Neural progenitor cell (in vitro differentiated cells): ENCODE measurements around the gene ITGA2.

Source experiments
- CTCF ChIP-seq: fragments of 200-600 bp; sonication (generic); IDR thresholded peaks from 2 replicates; pipeline ENCODE4 v1.5.1; 2017; ENCODE audit warnings: antibody characterized with exemption, mild to moderate bottlenecking
- EZH2 ChIP-seq: fragments of 200-600 bp; sonication (generic); IDR thresholded peaks from 2 replicates; pipeline ENCODE4 v1.6.1; 2017; ENCODE audit warnings: antibody characterized with exemption, mild to moderate bottlenecking, moderate library complexity

GRCh38 chr5:53001541-53001940 is 12.4 kb downstream of the ITGA2 start:
- TF ChIP-seq CTCF (no peak), EZH2 (no peak)
